Type B pancreatic cell (in vitro differentiated cells): ENCODE data around the gene HBG2. TPM values are rescaled to one million over a fixed set of nuclear protein-coding genes. Genes with fewer than 3 reads are reported as not detected.

Source experiments
- DNase-seq: peaks from one replicate; pipeline ENCODE4 v3.0.0; 2021; ENCODE audit warnings: mixed read lengths; ENCODE audit not compliant: unreplicated experiment; ENCODE audit errors: extremely low spot score
- H3K27ac Mint-ChIP-seq: 2 replicates; pipeline ENCODE4 v1.8.0; 2021; ENCODE audit warnings: mild to moderate bottlenecking, mixed read lengths
- H3K27me3 Mint-ChIP-seq: 2 replicates; pipeline ENCODE4 v1.8.0; 2021; ENCODE audit warnings: mixed read lengths
- H3K36me3 Mint-ChIP-seq: 2 replicates; pipeline ENCODE4 v1.8.0; 2021; ENCODE audit warnings: mixed read lengths
- H3K4me1 Mint-ChIP-seq: one replicate; pipeline ENCODE4 v1.8.0; 2021; ENCODE audit warnings: mixed read lengths; ENCODE audit not compliant: unreplicated experiment
- H3K4me3 Mint-ChIP-seq: 2 replicates; pipeline ENCODE4 v1.8.0; 2021; ENCODE audit warnings: mild to moderate bottlenecking, mixed read lengths
- H3K9me3 Mint-ChIP-seq: 2 replicates; pipeline ENCODE4 v1.8.0; 2021; ENCODE audit warnings: mixed read lengths
- CTCF ChIP-seq: fragments of 200-600 bp; sonication (generic); conservative IDR thresholded peaks from 2 replicates; pipeline ENCODE4 v1.5.0; 2021; ENCODE audit warnings: antibody characterized with exemption, mild to moderate bottlenecking
- total RNA-seq: library from RNA; stranded (reverse); gene quantifications from 2 replicates; pipeline ENCODE4 v1.2.1, GENCODE V29; 2021; ENCODE audit warnings: low replicate concordance

HBG2 gene
- total RNA-seq, 1 donor from 2014 or later: not detected

- no peak for DNase-seq
- Mint-ChIP-seq H3K27me3 (peaks cover 7% of the 10 kb centered on the region), H3K4me3 (no peak overlapping the region), H3K27ac (no peak overlapping the region), H3K9me3 (no peaks in the 10 kb centered on the region), H3K36me3 (no peaks in the 10 kb centered on the region), H3K4me1 (no peaks in the 10 kb centered on the region)
- TF ChIP-seq CTCF: no peak
These were observed 9.4 kb downstream of the HBG2 start for GRCh38 chr11:5245155-5245554.

- TF ChIP-seq CTCF: no peak
- Mint-ChIP-seq H3K4me3 (no peak overlapping the region), H3K27ac (no peak overlapping the region), H3K4me1 (no peaks in the 10 kb centered on the region), H3K36me3 (no peaks in the 10 kb centered on the region), H3K9me3 (no peaks in the 10 kb centered on the region), H3K27me3 (peaks cover 9% of the 10 kb centered on the region)
- no peak for DNase-seq
These were observed 10.8 kb downstream of the HBG2 start for GRCh38 chr11:5243816-5244180.

GRCh38 chr11:5242933-5243815, 11.4 kb downstream of the HBG2 start:
- Mint-ChIP-seq H3K27ac (no peak overlapping the region), H3K4me1 (no peaks in the 10 kb centered on the region), H3K9me3 (no peaks in the 10 kb centered on the region), H3K36me3 (no peaks in the 10 kb centered on the region), H3K27me3 (peaks cover 9% of the 10 kb centered on the region), H3K4me3 (no peak overlapping the region)
- no peak for TF ChIP-seq CTCF
- DNase-seq: no peak

- TF ChIP-seq CTCF: no peak
- Mint-ChIP-seq H3K4me3 (no peak overlapping the region), H3K36me3 (no peaks in the 10 kb centered on the region), H3K27ac (no peak overlapping the region), H3K9me3 (no peaks in the 10 kb centered on the region), H3K4me1 (no peaks in the 10 kb centered on the region), H3K27me3 (peaks cover 9% of the 10 kb centered on the region)
- DNase-seq: no peak
These were observed 12.4 kb downstream of the HBG2 start for GRCh38 chr11:5242208-5242607.

GRCh38 chr11:5241458-5241857, 13.1 kb downstream of the HBG2 start:
- no peak for TF ChIP-seq CTCF
- Mint-ChIP-seq H3K4me3 (no peak overlapping the region), H3K36me3 (no peaks in the 10 kb centered on the region), H3K4me1 (no peaks in the 10 kb centered on the region), H3K9me3 (no peaks in the 10 kb centered on the region), H3K27me3 (peaks cover 9% of the 10 kb centered on the region), H3K27ac (no peak overlapping the region)
- DNase-seq: no peak
